SK-N-SH (cell line): ENCODE data around the gene DCBLD1. TPM values are rescaled to one million over a fixed set of nuclear protein-coding genes. Genes with fewer than 3 reads are reported as not detected.
"Not testable (repeated sequence)": the region's sequence is repeated elsewhere in the genome, so short reads cannot be mapped to it uniquely, and the experiment has no call there.

Experiments used
- CTCF ChIA-PET: fragments of 300-600, 350-600 bp; formaldehyde crosslinking; extraction: SDS; loops from one replicate; lab custom pipeline; 2021; lab: Yijun Ruan, JAX
- POLR2A ChIA-PET: fragments of 350-600 bp; sonication (Branson Sonifier 250); formaldehyde crosslinking; extraction: SDS; loops from one replicate; lab custom pipeline; 2020; ENCODE audit warnings: antibody characterized with exemption, inconsistent platforms; lab: Yijun Ruan, JAX
- DNase-seq: peaks from one replicate; pipeline ENCODE4 v3.0.0; 2012
- H2AFZ ChIP-seq: fragments of 200-600 bp; sonication (generic); 2 replicates; pipeline ENCODE4 v1.8.1; 2016; ENCODE audit warnings: antibody characterized with exemption, mild to moderate bottlenecking, low read depth
- H3F3A ChIP-seq: fragments of 200-600 bp; sonication (generic); replicated peaks from 2 replicates; pipeline ENCODE3; 2016; ENCODE audit warnings: antibody characterized with exemption, mild to moderate bottlenecking; ENCODE audit not compliant: insufficient read depth
- H3K27ac ChIP-seq, 2 experiments: fragments of 200-500 bp in 1 of 2; fragments of 200-600 bp in 1 of 2; sonication (Bioruptor generic) in 1 of 2; sonication (generic), shearing (Covaris generic) in 1 of 2; 2 replicates each; pipeline versions ENCODE4 v1.5.1 to v1.6.1; 2014 to 2016; ENCODE audit warnings: low read depth in 2 of 2, inconsistent platforms in 1 of 2, low read length in 1 of 2, mild to moderate bottlenecking in 1 of 2, mixed read lengths in 1 of 2
- H3K27me3 ChIP-seq: fragments of 200-600 bp; sonication (generic), shearing (Covaris generic); 2 replicates; pipeline ENCODE4 v1.6.1; 2016; ENCODE audit warnings: mixed run types; ENCODE audit not compliant: insufficient read depth
- H3K36me3 ChIP-seq, 2 experiments: fragments of 200-500 bp in 1 of 2; fragments of 200-600 bp in 1 of 2; sonication (Bioruptor generic) in 1 of 2; sonication (generic) in 1 of 2; replicated peaks in 1 of 2; 2 replicates each; pipeline versions ENCODE3 to v1.5.1; 2014 to 2016; ENCODE audit warnings: low read length in 1 of 2, mild to moderate bottlenecking in 1 of 2; ENCODE audit not compliant: insufficient read depth in 2 of 2, control insufficient read depth in 1 of 2
- H3K4me1 ChIP-seq, 2 experiments: fragments of 200-500 bp in 1 of 2; fragments of 200-600 bp in 1 of 2; sonication (Bioruptor generic) in 1 of 2; sonication (generic), shearing (Covaris generic) in 1 of 2; 2 replicates each; pipeline versions ENCODE4 v1.5.1 to v1.6.1; 2014 to 2016; ENCODE audit warnings: low read depth in 1 of 2, low read length in 1 of 2, mixed run types in 1 of 2; ENCODE audit not compliant: insufficient read depth in 2 of 2, control insufficient read depth in 1 of 2
- H3K4me2 ChIP-seq: fragments of 200-600 bp; sonication (generic), shearing (Covaris generic); 2 replicates; pipeline ENCODE4 v1.6.1; 2017; ENCODE audit warnings: mixed run types
- H3K4me3 ChIP-seq, 2 experiments: fragments of 200-500 bp in 1 of 2; fragments of 200-600 bp in 1 of 2; sonication (Bioruptor generic) in 1 of 2; sonication (generic), shearing (Covaris generic) in 1 of 2; 2 replicates each; pipeline versions ENCODE4 v1.5.1 to v1.8.1; 2014 to 2016; ENCODE audit warnings: low read depth in 2 of 2, inconsistent platforms in 1 of 2, low read length in 1 of 2, mild to moderate bottlenecking in 1 of 2, mixed read lengths in 1 of 2, moderate library complexity in 1 of 2
- H3K79me2 ChIP-seq: fragments of 200-600 bp; sonication (generic); 2 replicates; pipeline ENCODE4 v1.8.1; 2017; ENCODE audit warnings: mild to moderate bottlenecking; ENCODE audit not compliant: insufficient read depth
- H3K9ac ChIP-seq: fragments of 200-600 bp; sonication (generic); 2 replicates; pipeline ENCODE4 v1.6.1; 2017; ENCODE audit warnings: mixed run types
- H3K9me2 ChIP-seq: fragments of 200-600 bp; sonication (generic); 2 replicates; pipeline ENCODE4 v1.6.1; 2017; ENCODE audit warnings: mixed run types
- H3K9me3 ChIP-seq: fragments of 200-600 bp; sonication (generic); 2 replicates; pipeline ENCODE4 v1.6.1; 2017; ENCODE audit warnings: mixed run types, mild to moderate bottlenecking, moderate library complexity
- H4K20me1 ChIP-seq: fragments of 200-600 bp; sonication (generic); 2 replicates; pipeline ENCODE4 v1.6.1; 2017; ENCODE audit warnings: mild to moderate bottlenecking, mixed run types; ENCODE audit not compliant: insufficient read depth
- CTCF ChIP-seq: fragments of 200-600 bp; sonication (generic); IDR thresholded peaks from 2 replicates; pipeline ENCODE4 v1.6.1; 2017; ENCODE audit warnings: antibody characterized with exemption, mild to moderate bottlenecking, moderate library complexity
- FOSL2 ChIP-seq: IDR thresholded peaks from 2 replicates; pipeline ENCODE4 v1.4.0; 2012; ENCODE audit warnings: low read depth, mild to moderate bottlenecking, moderate library complexity, borderline replicate concordance
- IRF3 ChIP-seq: fragments of 150-350 bp; IDR thresholded peaks from 2 replicates; pipeline ENCODE4 v1.6.1; 2016; ENCODE audit warnings: mild to moderate bottlenecking, low read depth, low read length
- MAX ChIP-seq: IDR thresholded peaks from 2 replicates; pipeline ENCODE4 v1.4.0; 2012; ENCODE audit warnings: low read depth
- NRF1 ChIP-seq: IDR thresholded peaks from 2 replicates; pipeline ENCODE4 v1.6.1; 2012; ENCODE audit warnings: low read depth, mild to moderate bottlenecking, low read length
- TAF1 ChIP-seq: IDR thresholded peaks from 2 replicates; pipeline ENCODE4 v1.6.1; 2012; ENCODE audit warnings: low read depth, mild to moderate bottlenecking, low read length, moderate library complexity, borderline replicate concordance
- USF1 ChIP-seq: IDR thresholded peaks from 2 replicates; pipeline ENCODE4 v1.4.0; 2012; ENCODE audit warnings: low read depth, borderline replicate concordance
- ZBTB33 ChIP-seq: IDR thresholded peaks from 2 replicates; pipeline ENCODE4 v1.4.0; 2012; ENCODE audit warnings: low read depth, borderline replicate concordance
- WGBS: methylation state at CpG from one replicate; pipeline ENCODE4 v1.1.6; 2017; ENCODE audit warnings: low lambda C conversion rate; 5-methylcytosine and 5-hydroxymethylcytosine counted together
- polyA plus RNA-seq, 3 experiments: library from polyadenylated mRNA; depleted of rRNA; stranded (reverse); fragments of >200 nt; gene quantifications; 2 replicates each; pipeline ENCODE4 v1.2.3, GENCODE V29; 2012

The DCBLD1 gene
- polyA plus RNA-seq, 1 of the 3 experiments (the other 2 are of a cell fraction) = 82.2 TPM

GRCh38 chr6:117465691-117466090, 16.8 kb upstream of the DCBLD1 start:
- TF ChIP-seq FOSL2 = no peak
- no peak for TF ChIP-seq MAX
- no peak for TF ChIP-seq USF1
- TF ChIP-seq CTCF = no peak
- TF ChIP-seq, all 33 proteins: peak for 0
- WGBS = 0% methylated on average over 1 of the region's 1 CpG
- Histone ChIP-seq H3K79me2 (no peaks in the 10 kb centered on the region), H3K36me3 (peaks cover 0 to 6% of the 10 kb centered on the region in 2 experiments), H2AFZ (no peak overlapping the region; the same call in 1 of the 2 replicates), H3K9me2 (no peaks in the 10 kb centered on the region), H4K20me1 (no peaks in the 10 kb centered on the region), H3F3A (peaks cover 29% of the 10 kb centered on the region), H3K27ac (peak overlapping the region in 1 of 2 experiments; percentile 92; a peak in 1 of 4 replicates), H3K9ac (no peak overlapping the region), H3K4me2 (no peak overlapping the region), H3K9me3 (no peaks in the 10 kb centered on the region), H3K4me3 (no peak overlapping the region), H3K4me1 (peaks cover 0 to 11% of the 10 kb centered on the region in 2 experiments; a peak in 3 of 4 replicates), H3K27me3 (no peaks in the 10 kb centered on the region)
- POLR2A ChIA-PET = no interaction called here
- CTCF ChIA-PET = interaction anchor here (1.0 to 1.5 kb wide), 2 partner anchors 16 to 90 kb away, joined by 3 to 11 read pairs; no protein-coding TSS in a partner anchor
- no peak for DNase-seq

GRCh38 chr6:117467876-117468275, 14.6 kb upstream of the DCBLD1 start:
- H3K79me2 ChIP-seq = no peaks in the 10 kb centered on the region
- no peak overlapping the region for H3K4me3 ChIP-seq
- 0 out of 2 replicates have a peak overlapping the region, but pooled peaks have one; percentile 15 for H2AFZ ChIP-seq
- no peak overlapping the region for H3K9ac ChIP-seq
- POLR2A ChIA-PET = no interaction called here
- H3K4me2 ChIP-seq = no peak overlapping the region
- no peak overlapping the region for H3K27ac ChIP-seq
- DNase-seq = no peak
- H3K9me2 ChIP-seq = no peaks in the 10 kb centered on the region
- CTCF ChIA-PET = interaction anchor here (1.3 to 2.7 kb wide), 2 partner anchors 10 to 18 kb away, joined by 3 to 8 read pairs; no protein-coding TSS in a partner anchor
- H3F3A ChIP-seq = peaks cover 26% of the 10 kb centered on the region
- no peaks in the 10 kb centered on the region for H3K27me3 ChIP-seq
- 56% methylated on average over 4 of the region's 4 CpGs for WGBS
- peaks cover 0 to 11% of the 10 kb centered on the region in 2 experiments; a peak in 3 of 4 replicates for H3K4me1 ChIP-seq
- no peak for TF ChIP-seq ZBTB33
- no peak for TF ChIP-seq TAF1
- no peak for TF ChIP-seq IRF3
- TF ChIP-seq NRF1 = no peak
- TF ChIP-seq, all 33 proteins: peak for 0
- no peaks in the 10 kb centered on the region for H3K36me3 ChIP-seq
- no peaks in the 10 kb centered on the region for H4K20me1 ChIP-seq
- no peaks in the 10 kb centered on the region for H3K9me3 ChIP-seq

GRCh38 chr6:117468527-117468926, 13.9 kb upstream of the DCBLD1 start:
- 39% methylated on average over 4 of the region's 4 CpGs for WGBS
- H3K9me3 ChIP-seq, H3K36me3 ChIP-seq, H4K20me1 ChIP-seq, H3K27me3 ChIP-seq, H2AFZ ChIP-seq, H3K4me1 ChIP-seq, H3K27ac ChIP-seq, H3K9ac ChIP-seq, POLR2A ChIA-PET, H3K4me3 ChIP-seq, H3K9me2 ChIP-seq, DNase-seq, H3K4me2 ChIP-seq, H3K79me2 ChIP-seq: not testable (repeated sequence)
- CTCF ChIA-PET = interaction anchor here (1.3 to 2.7 kb wide), 2 partner anchors 10 to 19 kb away, joined by 3 to 8 read pairs; no protein-coding TSS in a partner anchor
- H3F3A ChIP-seq = peaks cover 20% of the 10 kb centered on the region
